Measurements from ENCODE around the gene CACNA1D.
A peak's percentile ranks its signal among the peaks of the same experiment; 100 is the strongest.
"Not testable (repeated sequence)": the region's sequence is repeated elsewhere in the genome, so short reads cannot be mapped to it uniquely, and the experiment has no call there.

CACNA1D gene

GRCh38 chr3:53530205-53530604, 35.8 kb downstream of the CACNA1D start:
- no peak for DNase-seq

GRCh38 chr3:53531749-53532148, 37.3 kb downstream of the CACNA1D start:
- no peak for DNase-seq

GRCh38 chr3:53533472-53533871, 39.1 kb downstream of the CACNA1D start:
- DNase-seq, result no peak

- DNase-seq, result no peak
Measured at GRCh38 chr3:53534216-53534615, 39.8 kb downstream of the CACNA1D start.

- no peak for DNase-seq
Measured at GRCh38 chr3:53534676-53535400, 40.4 kb downstream of the CACNA1D start.

GRCh38 chr3:53536282-53536681, 41.9 kb downstream of the CACNA1D start:
- no peak for DNase-seq

- no peak for DNase-seq
Measured at GRCh38 chr3:53544357-53544756, 49.9 kb downstream of the CACNA1D start.

- no peak for DNase-seq
Measured at GRCh38 chr3:53545310-53545995, 51.0 kb downstream of the CACNA1D start.

GRCh38 chr3:53545996-53546359, 51.6 kb downstream of the CACNA1D start:
- no peak for DNase-seq

- no peak for DNase-seq
Measured at GRCh38 chr3:53547327-53547726, 52.9 kb downstream of the CACNA1D start.

- DNase-seq, result no peak
Measured at GRCh38 chr3:53550005-53550620, 55.7 kb downstream of the CACNA1D start.

GRCh38 chr3:53551324-53551723, 56.9 kb downstream of the CACNA1D start:
- DNase-seq, result no peak

GRCh38 chr3:53552730-53553129, 58.3 kb downstream of the CACNA1D start:
- DNase-seq, result no peak

- DNase-seq, result no peak
Measured at GRCh38 chr3:53553200-53553599, 58.8 kb downstream of the CACNA1D start.

- no peak for DNase-seq
Measured at GRCh38 chr3:53554559-53555067, 60.2 kb downstream of the CACNA1D start.

- peak; percentile 20 for DNase-seq
Measured at GRCh38 chr3:53555068-53555588, 60.7 kb downstream of the CACNA1D start.

GRCh38 chr3:53566461-53567145, 72.2 kb downstream of the CACNA1D start:
- DNase-seq, result no peak

- DNase-seq, result no peak
Measured at GRCh38 chr3:53570081-53570480, 75.7 kb downstream of the CACNA1D start.

GRCh38 chr3:53570709-53571108, 76.3 kb downstream of the CACNA1D start:
- DNase-seq, result no peak

- DNase-seq, result no peak
Measured at GRCh38 chr3:53571264-53571663, 76.9 kb downstream of the CACNA1D start.

GRCh38 chr3:53572184-53572583, 77.8 kb downstream of the CACNA1D start:
- DNase-seq, result not testable (repeated sequence)

- no peak for DNase-seq
Measured at GRCh38 chr3:53577506-53577905, 83.1 kb downstream of the CACNA1D start.

GRCh38 chr3:53579636-53580035, 85.2 kb downstream of the CACNA1D start:
- no peak for DNase-seq

Measured in activated naive CD4-positive, alpha-beta T cell treated with Interleukin-2 at 50 U/mL for 16 hours (primary cell).